SH-SY5Y (cell line): Measurements from ENCODE around the gene ACOT7.

ENCODE experiments used
- GATA2 ChIP-seq: IDR thresholded peaks from 2 replicates; pipeline ENCODE4 v1.6.1; 2011; ENCODE audit warnings: mild to moderate bottlenecking, low read depth, low read length
- GATA3 ChIP-seq: IDR thresholded peaks from 2 replicates; pipeline ENCODE4 v1.6.1; 2011; ENCODE audit warnings: low read depth, mild to moderate bottlenecking, low read length, moderate library complexity

DNA sequence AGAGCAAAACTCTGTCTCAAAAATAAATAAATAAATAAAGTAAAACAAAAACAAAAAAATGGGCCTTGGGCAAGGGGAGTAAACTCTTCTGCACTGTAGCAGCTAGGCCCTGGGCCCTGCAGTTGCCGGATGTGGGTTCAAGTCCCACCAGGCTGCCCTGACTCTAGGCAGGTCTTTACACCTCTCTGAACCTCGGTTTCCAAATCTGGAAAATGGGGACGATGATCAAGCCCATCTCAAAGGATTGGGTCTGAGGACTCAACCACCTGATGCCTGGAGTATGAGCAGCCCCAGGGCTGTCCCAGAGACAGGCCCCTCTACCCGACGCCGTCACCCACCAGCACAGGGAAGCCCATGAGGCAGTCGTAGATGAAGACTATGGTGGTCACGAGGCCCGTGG is 140.2 kb downstream of the ACOT7 start:
- TF ChIP-seq GATA2 (no peak), GATA3 (no peak)
